ENCODE data around the gene PINK1.

PINK1 gene

GRCh38 chr1:20632386-20632785 is 872 bp upstream of the PINK1 start:
- H3K36me3 ChIP-seq (ENCODE audit: control insufficient read depth, low read depth, low read length) = no peaks in the 10 kb centered on the region
- H3K9ac ChIP-seq (ENCODE audit: low read length) = no peak overlapping the region
- peaks cover 9% of the 10 kb centered on the region for H3K27me3 ChIP-seq (ENCODE audit: control insufficient read depth, insufficient read depth, low read length)
- H3K9me3 ChIP-seq (ENCODE audit: control insufficient read depth, low read depth, low read length) = no peaks in the 10 kb centered on the region
- H3K27ac ChIP-seq (ENCODE audit: low read length) = no peak overlapping the region
- H3K4me3 ChIP-seq (ENCODE audit: low read length) = no peak overlapping the region
- no peaks in the 10 kb centered on the region for H3K4me1 ChIP-seq (ENCODE audit: control insufficient read depth, low read depth, low read length)

- peak overlapping the region; percentile 57 for H3K9ac ChIP-seq (ENCODE audit: low read length)
- H3K4me3 ChIP-seq (ENCODE audit: low read length) = peak overlapping the region; percentile 95
- no peaks in the 10 kb centered on the region for H3K9me3 ChIP-seq (ENCODE audit: control insufficient read depth, low read depth, low read length)
- H3K36me3 ChIP-seq (ENCODE audit: control insufficient read depth, low read depth, low read length) = no peaks in the 10 kb centered on the region
- peaks cover 9% of the 10 kb centered on the region for H3K27me3 ChIP-seq (ENCODE audit: control insufficient read depth, insufficient read depth, low read length)
- H3K4me1 ChIP-seq (ENCODE audit: control insufficient read depth, low read depth, low read length) = no peaks in the 10 kb centered on the region
- H3K27ac ChIP-seq (ENCODE audit: low read length) = peak overlapping the region; percentile 30
These were observed 871 bp downstream of the PINK1 start for GRCh38 chr1:20634065-20634593.

GRCh38 chr1:20634594-20635084 is 1.4 kb downstream of the PINK1 start:
- H3K9me3 ChIP-seq (ENCODE audit: control insufficient read depth, low read depth, low read length) = no peaks in the 10 kb centered on the region
- H3K27ac ChIP-seq (ENCODE audit: low read length) = no peak overlapping the region
- H3K4me3 ChIP-seq (ENCODE audit: low read length) = peak overlapping the region; percentile 95
- H3K36me3 ChIP-seq (ENCODE audit: control insufficient read depth, low read depth, low read length) = no peaks in the 10 kb centered on the region
- H3K27me3 ChIP-seq (ENCODE audit: control insufficient read depth, insufficient read depth, low read length) = peaks cover 9% of the 10 kb centered on the region
- no peaks in the 10 kb centered on the region for H3K4me1 ChIP-seq (ENCODE audit: control insufficient read depth, low read depth, low read length)
- H3K9ac ChIP-seq (ENCODE audit: low read length) = peak overlapping the region; percentile 57

- H3K27ac ChIP-seq (ENCODE audit: low read length) = no peak overlapping the region
- no peak overlapping the region for H3K9ac ChIP-seq (ENCODE audit: low read length)
- no peak overlapping the region for H3K4me3 ChIP-seq (ENCODE audit: low read length)
- no peaks in the 10 kb centered on the region for H3K36me3 ChIP-seq (ENCODE audit: control insufficient read depth, low read depth, low read length)
- H3K4me1 ChIP-seq (ENCODE audit: control insufficient read depth, low read depth, low read length) = no peaks in the 10 kb centered on the region
- peaks cover 9% of the 10 kb centered on the region for H3K27me3 ChIP-seq (ENCODE audit: control insufficient read depth, insufficient read depth, low read length)
- H3K9me3 ChIP-seq (ENCODE audit: control insufficient read depth, low read depth, low read length) = no peaks in the 10 kb centered on the region
These were observed 3.6 kb downstream of the PINK1 start for GRCh38 chr1:20636785-20637347.

GRCh38 chr1:20640183-20640597 is 6.9 kb downstream of the PINK1 start:
- no peak overlapping the region for H3K27ac ChIP-seq (ENCODE audit: low read length)
- no peaks in the 10 kb centered on the region for H3K27me3 ChIP-seq (ENCODE audit: control insufficient read depth, insufficient read depth, low read length)
- H3K4me3 ChIP-seq (ENCODE audit: low read length) = no peak overlapping the region
- no peak overlapping the region for H3K9ac ChIP-seq (ENCODE audit: low read length)
- H3K9me3 ChIP-seq (ENCODE audit: control insufficient read depth, low read depth, low read length) = no peaks in the 10 kb centered on the region
- no peaks in the 10 kb centered on the region for H3K4me1 ChIP-seq (ENCODE audit: control insufficient read depth, low read depth, low read length)
- H3K36me3 ChIP-seq (ENCODE audit: control insufficient read depth, low read depth, low read length) = no peaks in the 10 kb centered on the region

- no peak overlapping the region for H3K4me3 ChIP-seq (ENCODE audit: low read length)
- H3K4me1 ChIP-seq (ENCODE audit: control insufficient read depth, low read depth, low read length) = no peaks in the 10 kb centered on the region
- H3K9ac ChIP-seq (ENCODE audit: low read length) = no peak overlapping the region
- no peaks in the 10 kb centered on the region for H3K9me3 ChIP-seq (ENCODE audit: control insufficient read depth, low read depth, low read length)
- H3K36me3 ChIP-seq (ENCODE audit: control insufficient read depth, low read depth, low read length) = no peaks in the 10 kb centered on the region
- no peak overlapping the region for H3K27ac ChIP-seq (ENCODE audit: low read length)
- no peaks in the 10 kb centered on the region for H3K27me3 ChIP-seq (ENCODE audit: control insufficient read depth, insufficient read depth, low read length)
These were observed 8.7 kb downstream of the PINK1 start for GRCh38 chr1:20641975-20642374.

GRCh38 chr1:20643080-20643479 is 9.8 kb downstream of the PINK1 start:
- H3K27me3 ChIP-seq (ENCODE audit: control insufficient read depth, insufficient read depth, low read length) = no peaks in the 10 kb centered on the region
- H3K9me3 ChIP-seq (ENCODE audit: control insufficient read depth, low read depth, low read length) = no peaks in the 10 kb centered on the region
- H3K4me1 ChIP-seq (ENCODE audit: control insufficient read depth, low read depth, low read length) = no peaks in the 10 kb centered on the region
- H3K36me3 ChIP-seq (ENCODE audit: control insufficient read depth, low read depth, low read length) = no peaks in the 10 kb centered on the region
- H3K9ac ChIP-seq (ENCODE audit: low read length) = no peak overlapping the region
- H3K4me3 ChIP-seq (ENCODE audit: low read length) = no peak overlapping the region
- no peak overlapping the region for H3K27ac ChIP-seq (ENCODE audit: low read length)

GRCh38 chr1:20644416-20644815 is 11.2 kb downstream of the PINK1 start:
- no peaks in the 10 kb centered on the region for H3K36me3 ChIP-seq (ENCODE audit: control insufficient read depth, low read depth, low read length)
- no peaks in the 10 kb centered on the region for H3K27me3 ChIP-seq (ENCODE audit: control insufficient read depth, insufficient read depth, low read length)
- H3K9ac ChIP-seq (ENCODE audit: low read length) = no peak overlapping the region
- H3K4me3 ChIP-seq (ENCODE audit: low read length) = no peak overlapping the region
- H3K27ac ChIP-seq (ENCODE audit: low read length) = no peak overlapping the region
- no peaks in the 10 kb centered on the region for H3K4me1 ChIP-seq (ENCODE audit: control insufficient read depth, low read depth, low read length)
- no peaks in the 10 kb centered on the region for H3K9me3 ChIP-seq (ENCODE audit: control insufficient read depth, low read depth, low read length)

GRCh38 chr1:20645414-20645813 is 12.2 kb downstream of the PINK1 start:
- Histone ChIP-seq H3K9ac (ENCODE audit: low read length) (no peak overlapping the region), H3K4me1 (ENCODE audit: control insufficient read depth, low read depth, low read length) (no peaks in the 10 kb centered on the region), H3K27ac (ENCODE audit: low read length) (no peak overlapping the region), H3K4me3 (ENCODE audit: low read length) (no peak overlapping the region), H3K9me3 (ENCODE audit: control insufficient read depth, low read depth, low read length) (no peaks in the 10 kb centered on the region), H3K27me3 (ENCODE audit: control insufficient read depth, insufficient read depth, low read length) (no peaks in the 10 kb centered on the region), H3K36me3 (ENCODE audit: control insufficient read depth, low read depth, low read length) (peaks cover 10% of the 10 kb centered on the region)

- Histone ChIP-seq H3K4me1 (ENCODE audit: control insufficient read depth, low read depth, low read length) (no peaks in the 10 kb centered on the region), H3K9ac (ENCODE audit: low read length) (no peak overlapping the region), H3K9me3 (ENCODE audit: control insufficient read depth, low read depth, low read length) (no peaks in the 10 kb centered on the region), H3K27ac (ENCODE audit: low read length) (no peak overlapping the region), H3K27me3 (ENCODE audit: control insufficient read depth, insufficient read depth, low read length) (no peaks in the 10 kb centered on the region), H3K36me3 (ENCODE audit: control insufficient read depth, low read depth, low read length) (peaks cover 35% of the 10 kb centered on the region), H3K4me3 (ENCODE audit: low read length) (no peak overlapping the region)
These were observed 15.2 kb downstream of the PINK1 start for GRCh38 chr1:20648438-20648837.

- no peaks in the 10 kb centered on the region for H3K9me3 ChIP-seq (ENCODE audit: control insufficient read depth, low read depth, low read length)
- no peaks in the 10 kb centered on the region for H3K4me1 ChIP-seq (ENCODE audit: control insufficient read depth, low read depth, low read length)
- H3K27me3 ChIP-seq (ENCODE audit: control insufficient read depth, insufficient read depth, low read length) = no peaks in the 10 kb centered on the region
- H3K9ac ChIP-seq (ENCODE audit: low read length) = no peak overlapping the region
- no peak overlapping the region for H3K4me3 ChIP-seq (ENCODE audit: low read length)
- H3K36me3 ChIP-seq (ENCODE audit: control insufficient read depth, low read depth, low read length) = peaks cover 40% of the 10 kb centered on the region
- no peak overlapping the region for H3K27ac ChIP-seq (ENCODE audit: low read length)
These were observed 15.7 kb downstream of the PINK1 start for GRCh38 chr1:20648946-20649345.

- Histone ChIP-seq H3K4me3 (ENCODE audit: low read length) (no peak overlapping the region), H3K36me3 (ENCODE audit: control insufficient read depth, low read depth, low read length) (peaks cover 68% of the 10 kb centered on the region), H3K27ac (ENCODE audit: low read length) (no peak overlapping the region), H3K9ac (ENCODE audit: low read length) (no peak overlapping the region), H3K9me3 (ENCODE audit: control insufficient read depth, low read depth, low read length) (no peaks in the 10 kb centered on the region), H3K4me1 (ENCODE audit: control insufficient read depth, low read depth, low read length) (no peaks in the 10 kb centered on the region), H3K27me3 (ENCODE audit: control insufficient read depth, insufficient read depth, low read length) (no peaks in the 10 kb centered on the region)
These were observed 19.0 kb downstream of the PINK1 start for GRCh38 chr1:20652300-20652699.

All from iPS-18a (cell line).